RWPE2 (cell line): ENCODE measurements around the gene ARHGAP26.

Experiments
- ATAC-seq: fragments of 200-7000 bp; cut with Tn5 transposase; 3 replicates; pipeline ENCODE4 v1.9.1; 2021; ENCODE audit warnings: low read depth
- DNase-seq: peaks from one replicate; pipeline ENCODE4 v3.0.0-alpha.2; 2020; ENCODE audit warnings: low spot score
- H3K27ac ChIP-seq: fragments of 450-650 bp; 2 replicates; pipeline ENCODE4 v1.5.1; 2017; ENCODE audit warnings: mild to moderate bottlenecking; ENCODE audit not compliant: poor library complexity, severe bottlenecking
- H3K27me3 ChIP-seq: fragments of 250-450 bp; sonication (Bioruptor Pico); 2 replicates; pipeline ENCODE4 v1.5.1; 2021; ENCODE audit warnings: mild to moderate bottlenecking, moderate library complexity; ENCODE audit not compliant: insufficient read depth, poor library complexity, severe bottlenecking
- H3K36me3 ChIP-seq: fragments of 250-450 bp; sonication (Bioruptor Pico); 2 replicates; pipeline ENCODE4 v1.5.1; 2020; ENCODE audit warnings: low read depth, mild to moderate bottlenecking, moderate library complexity
- H3K4me1 ChIP-seq: fragments of 250-450 bp; sonication (Bioruptor Pico); 2 replicates; pipeline ENCODE4 v1.5.1; 2021; ENCODE audit warnings: mild to moderate bottlenecking, moderate library complexity; ENCODE audit not compliant: insufficient read depth, poor library complexity, severe bottlenecking
- H3K4me3 ChIP-seq: fragments of 250-450 bp; sonication (Bioruptor Pico); 2 replicates; pipeline ENCODE4 v1.5.1; 2021; ENCODE audit warnings: mild to moderate bottlenecking, moderate library complexity; ENCODE audit not compliant: severe bottlenecking
- H3K9me3 ChIP-seq: fragments of 250-450 bp; sonication (Bioruptor Pico); 2 replicates; pipeline ENCODE4 v1.5.1; 2021; ENCODE audit warnings: mild to moderate bottlenecking, moderate library complexity; ENCODE audit not compliant: severe bottlenecking
- TF ChIP-seq, protein P1 (sequence below): fragments of 450-650 bp; IDR thresholded peaks from one replicate; pipeline ENCODE4 v1.5.1; 2017; ENCODE audit warnings: mild to moderate bottlenecking, moderate library complexity; ENCODE audit not compliant: poor library complexity, severe bottlenecking

Gene ARHGAP26

DNA sequence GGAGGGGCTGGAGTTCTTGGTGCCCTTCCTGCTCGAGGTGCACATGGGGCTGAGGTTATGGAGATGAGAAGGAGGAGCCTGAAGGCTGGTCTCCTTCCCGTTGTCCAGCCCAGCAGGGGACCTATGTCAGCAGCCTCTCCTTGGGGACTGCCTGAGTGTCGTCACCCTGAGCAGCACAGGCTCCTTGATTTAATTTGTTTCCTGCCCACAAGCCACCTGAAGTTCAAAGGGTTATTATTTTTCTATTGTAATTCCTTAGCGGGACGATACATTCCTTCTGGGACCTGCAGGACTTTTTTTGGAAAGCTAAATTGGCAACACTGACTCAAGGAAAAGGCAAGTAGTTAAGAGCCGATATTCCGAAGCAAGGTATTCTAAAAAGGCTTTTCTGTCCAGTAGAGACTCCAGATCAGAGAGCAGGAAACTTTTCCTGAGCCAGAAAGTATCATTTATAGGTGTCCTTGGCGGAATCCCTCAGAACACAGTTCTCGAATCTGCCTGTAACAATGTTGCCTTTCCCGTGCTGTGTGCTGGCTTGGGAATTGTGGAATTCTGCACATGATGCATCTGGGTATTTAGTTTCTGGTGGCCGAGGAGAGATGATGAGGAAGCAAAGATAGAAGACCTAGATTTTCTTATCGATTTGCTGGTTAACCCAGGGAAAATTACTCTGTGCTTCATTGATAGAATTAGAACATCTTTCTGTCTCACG, 55.4 kb downstream of the ARHGAP26 start:
- TF ChIP-seq, protein P1, sequence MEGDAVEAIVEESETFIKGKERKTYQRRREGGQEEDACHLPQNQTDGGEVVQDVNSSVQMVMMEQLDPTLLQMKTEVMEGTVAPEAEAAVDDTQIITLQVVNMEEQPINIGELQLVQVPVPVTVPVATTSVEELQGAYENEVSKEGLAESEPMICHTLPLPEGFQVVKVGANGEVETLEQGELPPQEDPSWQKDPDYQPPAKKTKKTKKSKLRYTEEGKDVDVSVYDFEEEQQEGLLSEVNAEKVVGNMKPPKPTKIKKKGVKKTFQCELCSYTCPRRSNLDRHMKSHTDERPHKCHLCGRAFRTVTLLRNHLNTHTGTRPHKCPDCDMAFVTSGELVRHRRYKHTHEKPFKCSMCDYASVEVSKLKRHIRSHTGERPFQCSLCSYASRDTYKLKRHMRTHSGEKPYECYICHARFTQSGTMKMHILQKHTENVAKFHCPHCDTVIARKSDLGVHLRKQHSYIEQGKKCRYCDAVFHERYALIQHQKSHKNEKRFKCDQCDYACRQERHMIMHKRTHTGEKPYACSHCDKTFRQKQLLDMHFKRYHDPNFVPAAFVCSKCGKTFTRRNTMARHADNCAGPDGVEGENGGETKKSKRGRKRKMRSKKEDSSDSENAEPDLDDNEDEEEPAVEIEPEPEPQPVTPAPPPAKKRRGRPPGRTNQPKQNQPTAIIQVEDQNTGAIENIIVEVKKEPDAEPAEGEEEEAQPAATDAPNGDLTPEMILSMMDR: no peak
- no peak for DNase-seq

DNA sequence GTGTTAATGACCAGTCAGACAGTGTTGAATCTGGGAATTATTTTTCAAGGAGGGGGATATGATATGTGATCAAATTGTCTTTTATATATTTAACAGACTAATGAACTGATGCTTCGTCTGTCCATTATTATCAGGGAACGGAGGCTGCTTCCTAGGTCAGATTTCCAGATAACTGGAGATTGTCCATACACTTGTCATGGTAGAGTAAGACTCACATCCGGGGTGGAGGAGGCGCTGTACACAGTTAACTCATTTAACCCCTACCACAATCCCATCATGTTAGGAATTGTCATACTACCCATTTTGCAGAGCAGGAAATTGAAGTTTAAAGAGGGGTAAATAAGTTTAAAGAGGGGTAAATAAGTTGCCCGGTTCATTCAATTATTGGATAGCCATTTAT, 55.9 kb downstream of the ARHGAP26 start:
- no peak for DNase-seq
- no peak for ATAC-seq
- TF ChIP-seq, protein P1: no peak
- no peak overlapping the region for H3K4me3 ChIP-seq
- peak overlapping the region; percentile 69 for H3K27ac ChIP-seq
- no peaks in the 10 kb centered on the region for H3K27me3 ChIP-seq
- no peaks in the 10 kb centered on the region for H3K36me3 ChIP-seq
- no peaks in the 10 kb centered on the region for H3K9me3 ChIP-seq
- peaks cover 58% of the 10 kb centered on the region for H3K4me1 ChIP-seq

More for the DNA sequence above, 55.4 kb downstream of the ARHGAP26 start:
- Histone ChIP-seq H3K36me3 (no peaks in the 10 kb centered on the region), H3K4me1 (peaks cover 55% of the 10 kb centered on the region), H3K27me3 (no peaks in the 10 kb centered on the region), H3K27ac (peak overlapping the region; percentile 69), H3K4me3 (no peak overlapping the region), H3K9me3 (no peaks in the 10 kb centered on the region)
- no peak for ATAC-seq

DNA sequence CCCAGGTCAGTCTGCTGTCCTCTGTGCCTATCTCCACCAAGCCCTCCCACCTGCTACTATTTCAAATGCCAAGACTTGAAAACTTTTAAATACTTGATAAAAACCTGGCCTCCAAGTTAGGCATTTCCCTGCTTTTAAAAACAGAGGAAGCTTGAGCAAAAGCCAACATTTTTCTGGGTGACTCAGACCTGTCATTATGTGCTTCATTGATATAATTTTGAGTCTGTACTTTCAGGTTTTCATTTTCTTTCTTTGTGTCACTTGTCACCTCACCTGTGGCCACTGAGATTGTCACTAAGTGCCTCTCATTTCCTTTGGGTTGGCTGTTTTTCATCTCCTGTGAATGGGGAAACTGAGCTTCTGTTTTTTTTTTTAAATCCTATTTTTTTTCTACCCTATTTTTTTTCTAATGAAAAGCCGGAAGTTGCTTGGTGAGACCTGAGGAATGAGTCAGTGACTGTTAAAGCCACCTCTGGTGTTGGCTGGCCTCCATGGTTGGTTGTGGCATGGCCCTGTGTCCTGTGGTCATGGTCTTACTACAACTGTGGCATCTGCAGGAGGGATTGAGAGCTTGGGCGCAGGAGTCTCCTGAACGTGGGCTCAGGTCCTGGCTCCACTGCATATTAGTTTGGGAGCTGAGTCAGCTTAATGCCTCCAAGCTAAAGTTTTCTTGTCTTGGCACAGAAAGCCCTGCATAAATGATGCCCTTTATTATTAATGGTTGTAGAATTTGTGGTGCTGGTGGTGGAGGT, 56.7 kb downstream of the ARHGAP26 start:
- Histone ChIP-seq H3K4me3 (no peak overlapping the region), H3K9me3 (no peaks in the 10 kb centered on the region), H3K36me3 (no peaks in the 10 kb centered on the region), H3K4me1 (peaks cover 54% of the 10 kb centered on the region), H3K27me3 (no peaks in the 10 kb centered on the region), H3K27ac (peak overlapping the region; percentile 69)
- DNase-seq (no peak), ATAC-seq (peak; percentile 69)
- TF ChIP-seq, protein P1: no peak

DNA sequence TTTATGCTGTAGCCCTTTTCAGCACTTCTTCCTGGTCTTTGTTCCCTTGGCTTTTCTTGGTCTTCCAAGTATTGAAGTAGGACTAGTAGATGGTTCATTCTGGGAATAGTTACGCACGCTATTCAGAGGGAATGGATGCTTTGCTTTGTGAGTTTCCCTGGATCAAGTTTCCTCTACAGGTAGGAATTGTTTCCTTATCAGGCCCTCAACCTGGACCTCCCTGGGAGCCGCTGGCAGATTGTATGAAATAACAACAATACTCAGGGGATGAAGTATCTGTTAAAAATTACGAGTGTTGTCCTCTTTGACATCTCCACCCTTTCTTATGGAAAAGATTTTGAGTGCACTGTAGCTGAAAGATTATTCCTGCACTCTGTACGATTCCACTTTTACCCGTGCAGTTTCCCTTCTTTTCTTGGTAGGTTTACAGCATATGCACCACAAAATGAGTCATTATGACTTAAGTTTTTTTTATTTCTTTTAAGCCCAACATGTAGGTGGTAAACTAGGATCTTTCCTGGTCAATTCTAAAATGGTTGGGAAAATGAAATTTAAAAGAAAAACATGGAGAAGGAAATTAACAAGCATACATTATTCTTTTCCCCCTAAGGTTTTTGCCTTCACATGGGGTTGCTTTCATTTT, 57.9 kb downstream of the ARHGAP26 start:
- H3K9me3 ChIP-seq: no peaks in the 10 kb centered on the region
- H3K4me1 ChIP-seq: peaks cover 46% of the 10 kb centered on the region
- no peaks in the 10 kb centered on the region for H3K27me3 ChIP-seq
- H3K4me3 ChIP-seq: no peak overlapping the region
- ATAC-seq: 0 out of 3 replicates have a peak, but pooled peaks have one; percentile 26
- DNase-seq: no peak
- no peaks in the 10 kb centered on the region for H3K36me3 ChIP-seq
- TF ChIP-seq, protein P1: no peak
- peak overlapping the region; percentile 69 for H3K27ac ChIP-seq
